ENCODE results near the gene TFR2.

Gene TFR2

GRCh38 chr7:100613412-100614175 lies 27.8 kb downstream of the TFR2 start:
- no peak for DNase-seq (ENCODE audit: low read depth in 2 of 2)

- no peak for DNase-seq (ENCODE audit: low read depth in 2 of 2)
These were observed 28.5 kb downstream of the TFR2 start for GRCh38 chr7:100612730-100613390.

GRCh38 chr7:100611983-100612729 lies 29.2 kb downstream of the TFR2 start, which contains the start of gene MOSPD3:
MOSPD3 (plus strand) TSS chr7:100612540; CDS start chr7:100612792, 252 bp downstream.
- peak; percentile 98 to 99 for DNase-seq (ENCODE audit: low read depth in 2 of 2)

GRCh38 chr7:100609958-100610357 lies 31.4 kb downstream of the TFR2 start:
- no peak for DNase-seq (ENCODE audit: low read depth in 2 of 2)

- no peak for DNase-seq (ENCODE audit: low read depth in 2 of 2)
These were observed 34.2 kb downstream of the TFR2 start for GRCh38 chr7:100607111-100607510.

- no peak for DNase-seq (ENCODE audit: low read depth in 2 of 2)
These were observed 35.0 kb downstream of the TFR2 start for GRCh38 chr7:100606313-100606712.

GRCh38 chr7:100604976-100605911 lies 36.1 kb downstream of the TFR2 start:
- DNase-seq (ENCODE audit: low read depth in 2 of 2) = no peak

GRCh38 chr7:100604028-100604975 lies 37.0 kb downstream of the TFR2 start:
- DNase-seq (ENCODE audit: low read depth in 2 of 2) = peak; percentile 54 to 65

GRCh38 chr7:100603726-100604027 lies 37.7 kb downstream of the TFR2 start:
- DNase-seq (ENCODE audit: low read depth in 2 of 2) = no peak

GRCh38 chr7:100602889-100603725 lies 38.2 kb downstream of the TFR2 start:
- no peak for DNase-seq (ENCODE audit: low read depth in 2 of 2)

GRCh38 chr7:100600730-100601038 lies 40.7 kb downstream of the TFR2 start:
- no peak for DNase-seq (ENCODE audit: low read depth in 2 of 2)

GRCh38 chr7:100599911-100600729 lies 41.2 kb downstream of the TFR2 start:
- no peak for DNase-seq (ENCODE audit: low read depth in 2 of 2)

- DNase-seq (ENCODE audit: low read depth in 2 of 2) = no peak
These were observed 42.9 kb downstream of the TFR2 start for GRCh38 chr7:100598425-100598824.

- DNase-seq (ENCODE audit: low read depth in 2 of 2) = no peak
These were observed 46.2 kb downstream of the TFR2 start for GRCh38 chr7:100595188-100595587.

- DNase-seq (ENCODE audit: low read depth in 2 of 2) = no peak
These were observed 49.8 kb downstream of the TFR2 start for GRCh38 chr7:100591596-100591995.

- no peak for DNase-seq (ENCODE audit: low read depth in 2 of 2)
These were observed 51.1 kb downstream of the TFR2 start for GRCh38 chr7:100590077-100590737.

- DNase-seq (ENCODE audit: low read depth in 2 of 2) = no peak
These were observed 51.9 kb downstream of the TFR2 start for GRCh38 chr7:100589341-100589947.

GRCh38 chr7:100588438-100588837 lies 52.9 kb downstream of the TFR2 start:
- no peak for DNase-seq (ENCODE audit: low read depth in 2 of 2)
